Mesothelial cell of epicardium (in vitro differentiated cells): ENCODE measurements around the gene IKZF1. TPM values are rescaled to one million over a fixed set of nuclear protein-coding genes. Genes with fewer than 3 reads are reported as not detected.

Experiments
- DNase-seq, 2 experiments: peaks; one replicate each; pipeline ENCODE4 v3.0.0; 2021; ENCODE audit warnings: low spot score in 2 of 2; ENCODE audit not compliant: unreplicated experiment in 2 of 2
- H3K27ac Mint-ChIP-seq: 2 replicates; pipeline ENCODE4 v1.8.0; 2021; ENCODE audit warnings: mixed read lengths
- H3K27me3 Mint-ChIP-seq: 2 replicates; pipeline ENCODE4 v1.8.0; 2021; ENCODE audit warnings: low read depth, mixed read lengths
- H3K36me3 Mint-ChIP-seq: 2 replicates; pipeline ENCODE4 v1.8.0; 2021; ENCODE audit warnings: mixed read lengths
- H3K4me1 Mint-ChIP-seq: 2 replicates; pipeline ENCODE4 v1.8.0; 2021; ENCODE audit warnings: mixed read lengths
- H3K4me3 Mint-ChIP-seq: 2 replicates; pipeline ENCODE4 v1.8.0; 2021; ENCODE audit warnings: mild to moderate bottlenecking, moderate library complexity, mixed read lengths
- H3K9me3 Mint-ChIP-seq: 2 replicates; pipeline ENCODE4 v1.8.0; 2021; ENCODE audit warnings: mixed read lengths
- total RNA-seq: library from RNA; stranded (reverse); gene quantifications from 3 replicates; pipeline ENCODE4 v1.2.1, GENCODE V29; 2021
- TF ChIP-seq, protein P1 (sequence below): fragments of 200-600 bp; sonication (generic); IDR thresholded peaks from one replicate; pipeline ENCODE4 v1.5.0; 2021; ENCODE audit warnings: antibody characterized with exemption; ENCODE audit not compliant: unreplicated experiment

Gene IKZF1
- total RNA-seq, 1 donor from 2014 or later = 2.5 TPM

DNA sequence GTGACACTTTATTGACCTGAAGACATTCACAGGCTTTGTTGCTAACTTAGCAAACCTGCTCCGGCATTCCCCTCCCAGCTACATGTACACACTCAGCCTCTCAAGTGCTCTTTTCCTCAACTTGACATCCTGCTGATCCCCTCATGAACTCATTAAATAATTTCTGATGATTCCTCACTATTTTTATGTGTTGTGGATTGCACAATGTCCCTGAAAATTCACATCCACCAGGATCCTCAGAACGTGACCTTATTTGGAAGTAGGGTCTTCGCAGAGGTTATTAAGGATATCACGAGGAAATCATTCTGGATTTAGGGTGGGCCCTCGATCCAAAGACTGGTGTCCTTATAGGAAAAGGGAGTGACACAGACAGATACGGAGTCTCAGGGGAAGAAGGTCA, 118.3 kb downstream of the IKZF1 start:
- H3K36me3 Mint-ChIP-seq = no peaks in the 10 kb centered on the region
- no peaks in the 10 kb centered on the region for H3K9me3 Mint-ChIP-seq
- H3K4me1 Mint-ChIP-seq = peaks cover 9% of the 10 kb centered on the region
- no peak for DNase-seq
- H3K27ac Mint-ChIP-seq = no peak overlapping the region
- TF ChIP-seq, protein P1, sequence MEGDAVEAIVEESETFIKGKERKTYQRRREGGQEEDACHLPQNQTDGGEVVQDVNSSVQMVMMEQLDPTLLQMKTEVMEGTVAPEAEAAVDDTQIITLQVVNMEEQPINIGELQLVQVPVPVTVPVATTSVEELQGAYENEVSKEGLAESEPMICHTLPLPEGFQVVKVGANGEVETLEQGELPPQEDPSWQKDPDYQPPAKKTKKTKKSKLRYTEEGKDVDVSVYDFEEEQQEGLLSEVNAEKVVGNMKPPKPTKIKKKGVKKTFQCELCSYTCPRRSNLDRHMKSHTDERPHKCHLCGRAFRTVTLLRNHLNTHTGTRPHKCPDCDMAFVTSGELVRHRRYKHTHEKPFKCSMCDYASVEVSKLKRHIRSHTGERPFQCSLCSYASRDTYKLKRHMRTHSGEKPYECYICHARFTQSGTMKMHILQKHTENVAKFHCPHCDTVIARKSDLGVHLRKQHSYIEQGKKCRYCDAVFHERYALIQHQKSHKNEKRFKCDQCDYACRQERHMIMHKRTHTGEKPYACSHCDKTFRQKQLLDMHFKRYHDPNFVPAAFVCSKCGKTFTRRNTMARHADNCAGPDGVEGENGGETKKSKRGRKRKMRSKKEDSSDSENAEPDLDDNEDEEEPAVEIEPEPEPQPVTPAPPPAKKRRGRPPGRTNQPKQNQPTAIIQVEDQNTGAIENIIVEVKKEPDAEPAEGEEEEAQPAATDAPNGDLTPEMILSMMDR = no peak
- no peak overlapping the region for H3K4me3 Mint-ChIP-seq
- H3K27me3 Mint-ChIP-seq = no peaks in the 10 kb centered on the region

DNA sequence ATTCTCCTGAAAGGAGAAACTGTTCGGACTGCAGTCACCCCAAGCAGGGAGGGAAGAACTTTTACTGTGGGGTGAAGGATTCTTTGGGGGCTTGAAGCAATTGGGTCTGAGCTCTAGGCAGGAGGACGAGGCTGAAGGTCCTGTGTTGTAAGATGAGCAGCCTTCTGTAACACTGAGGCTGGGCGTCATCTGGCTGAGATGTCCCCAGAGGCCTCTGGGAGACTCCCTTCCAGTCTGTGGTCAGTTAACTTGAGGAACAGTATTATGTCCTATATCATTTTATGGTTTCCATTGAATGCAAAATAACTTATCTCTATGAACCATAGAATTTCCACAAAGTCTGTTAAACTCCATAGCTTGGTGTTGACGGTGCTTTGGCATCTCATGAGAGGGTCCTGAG, 119.3 kb downstream of the IKZF1 start:
- TF ChIP-seq, protein P1 = no peak
- H3K4me1 Mint-ChIP-seq = peaks cover 4% of the 10 kb centered on the region
- no peaks in the 10 kb centered on the region for H3K9me3 Mint-ChIP-seq
- H3K27ac Mint-ChIP-seq = no peak overlapping the region
- no peak overlapping the region for H3K4me3 Mint-ChIP-seq
- H3K36me3 Mint-ChIP-seq = no peaks in the 10 kb centered on the region
- no peaks in the 10 kb centered on the region for H3K27me3 Mint-ChIP-seq
- DNase-seq = no peak

DNA sequence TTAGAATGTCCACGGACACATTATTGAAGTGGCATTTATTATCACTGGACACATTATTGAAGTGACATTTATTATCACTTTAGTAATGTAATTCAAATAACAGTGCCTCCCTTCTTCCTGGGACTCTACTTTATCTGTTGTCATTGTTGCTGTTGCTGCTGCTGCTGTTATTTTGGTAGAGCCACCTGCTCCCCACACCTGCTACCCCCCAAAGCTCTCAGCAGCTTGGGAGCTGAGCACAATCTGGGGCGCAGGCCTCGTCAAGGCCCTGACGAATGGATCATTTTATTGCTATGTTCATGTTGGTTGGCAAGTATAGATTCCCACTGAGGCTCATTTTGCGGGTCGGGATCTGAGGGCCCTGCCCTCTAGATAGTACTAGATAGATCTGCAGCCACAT, 120.8 kb downstream of the IKZF1 start:
- no peaks in the 10 kb centered on the region for H3K9me3 Mint-ChIP-seq
- no peaks in the 10 kb centered on the region for H3K36me3 Mint-ChIP-seq
- no peaks in the 10 kb centered on the region for H3K4me1 Mint-ChIP-seq
- no peaks in the 10 kb centered on the region for H3K27me3 Mint-ChIP-seq
- TF ChIP-seq, protein P1 = no peak
- no peak overlapping the region for H3K4me3 Mint-ChIP-seq
- DNase-seq = no peak
- no peak overlapping the region for H3K27ac Mint-ChIP-seq

DNA sequence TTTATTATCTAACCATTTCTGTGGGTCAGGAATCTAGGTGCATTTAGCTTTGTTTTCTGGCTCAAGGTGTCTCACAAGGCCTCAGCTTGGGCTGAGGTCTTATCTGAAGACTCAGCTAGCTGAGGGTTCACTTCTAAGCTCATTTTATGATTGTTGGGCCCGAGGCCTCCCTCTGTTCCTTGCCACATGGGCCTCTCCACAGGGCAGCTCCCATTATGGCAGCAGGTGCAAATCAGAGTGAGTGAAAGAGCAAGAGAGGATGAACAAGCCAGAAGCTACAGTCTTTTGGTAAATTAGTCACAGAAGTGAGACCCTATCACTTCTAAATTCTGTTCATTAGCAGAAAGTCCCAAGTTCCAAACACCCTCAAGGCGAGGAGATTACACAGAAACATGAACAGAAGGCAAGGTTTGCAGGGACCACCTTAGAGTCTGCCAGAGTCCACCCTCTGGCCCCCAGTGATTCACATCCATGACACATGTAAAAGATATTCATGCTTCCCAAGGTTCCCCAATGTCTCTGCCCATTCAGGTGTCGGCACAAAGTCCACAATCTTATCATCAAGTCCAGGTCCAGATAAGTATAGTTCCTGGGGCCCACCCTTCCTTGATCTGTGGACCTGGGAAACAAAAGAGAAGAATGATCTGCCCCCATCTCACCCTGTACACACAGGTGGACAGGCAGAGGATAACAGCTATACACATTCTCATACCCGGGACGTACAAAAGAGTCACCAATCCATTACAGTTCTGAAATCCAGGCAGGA, 121.9 kb downstream of the IKZF1 start:
- Mint-ChIP-seq H3K27ac (no peak overlapping the region), H3K4me1 (no peaks in the 10 kb centered on the region), H3K9me3 (no peaks in the 10 kb centered on the region), H3K27me3 (no peaks in the 10 kb centered on the region), H3K36me3 (no peaks in the 10 kb centered on the region), H3K4me3 (no peak overlapping the region)
- TF ChIP-seq, protein P1 = no peak
- DNase-seq = no peak

DNA sequence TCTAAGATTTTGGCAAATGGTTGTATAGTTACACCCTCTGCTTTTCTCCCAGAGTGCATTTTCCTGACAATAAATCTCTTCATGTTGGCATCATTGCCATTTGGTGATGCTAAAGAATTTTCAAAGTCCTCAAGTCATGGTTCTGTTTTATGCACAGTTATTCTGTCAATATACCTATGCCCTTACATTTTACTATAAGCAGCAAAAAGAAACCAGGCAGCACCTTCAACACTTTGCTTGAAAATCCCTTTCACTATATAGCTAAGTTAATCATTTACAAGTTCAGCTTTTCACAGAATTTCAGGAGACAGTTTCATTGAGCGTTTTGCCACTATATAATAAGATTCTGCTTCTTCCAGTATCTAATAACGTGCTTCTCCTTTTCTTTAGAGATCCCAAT, 123.0 kb downstream of the IKZF1 start:
- TF ChIP-seq, protein P1 = no peak
- Mint-ChIP-seq H3K9me3 (no peaks in the 10 kb centered on the region), H3K36me3 (no peaks in the 10 kb centered on the region), H3K4me3 (no peak overlapping the region), H3K4me1 (no peaks in the 10 kb centered on the region), H3K27ac (no peak overlapping the region), H3K27me3 (no peaks in the 10 kb centered on the region)
- DNase-seq = no peak

DNA sequence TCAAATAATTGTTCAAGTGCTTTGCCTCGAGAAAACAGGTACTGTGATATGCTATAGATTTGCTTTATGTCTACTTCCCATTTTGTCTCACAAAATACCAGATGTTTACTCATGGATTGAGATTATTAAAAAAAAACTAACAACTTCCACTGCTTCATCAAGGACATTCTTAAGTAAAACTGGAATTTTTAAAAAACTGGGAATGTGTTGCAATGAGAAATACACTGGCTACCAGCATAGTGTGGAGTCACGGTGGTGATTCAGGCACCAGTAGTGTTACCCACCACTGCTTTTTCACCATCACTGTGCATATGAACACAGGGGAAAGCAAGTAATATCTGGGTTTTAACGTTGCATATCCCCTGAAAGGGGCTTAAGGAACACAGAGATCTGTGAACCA, 124.4 kb downstream of the IKZF1 start:
- H3K9me3 Mint-ChIP-seq = no peaks in the 10 kb centered on the region
- no peaks in the 10 kb centered on the region for H3K4me1 Mint-ChIP-seq
- H3K27ac Mint-ChIP-seq = no peak overlapping the region
- no peak overlapping the region for H3K4me3 Mint-ChIP-seq
- no peaks in the 10 kb centered on the region for H3K36me3 Mint-ChIP-seq
- TF ChIP-seq, protein P1 = no peak
- H3K27me3 Mint-ChIP-seq = no peaks in the 10 kb centered on the region
- DNase-seq = no peak
